H1 (cell line): ENCODE data around the gene LAMB1. TPM values are rescaled to one million over a fixed set of nuclear protein-coding genes. Genes with fewer than 3 reads are reported as not detected.

ENCODE experiments used
- CTCF ChIA-PET: fragments of 300-600 bp; sonication (Branson Sonifier 250); formaldehyde crosslinking; loops from one replicate; lab custom pipeline; 2021; ENCODE audit not compliant: partially characterized antibody; lab: Charles Lee
- POLR2A ChIA-PET: fragments of 300-600 bp; sonication (Branson Sonifier 250); formaldehyde crosslinking; loops from one replicate; lab custom pipeline; 2021; ENCODE audit warnings: inconsistent platforms; ENCODE audit not compliant: partially characterized antibody; lab: Charles Lee
- DNase-seq, 2 experiments: peaks; one replicate each; pipeline versions ENCODE4 v3.0.0 to v3.0.0-alpha.2; 2010 to 2022; ENCODE audit warnings: low spot score in 2 of 2, low read depth in 1 of 2, mixed read lengths in 1 of 2
- FAIRE-seq: peaks from 2 replicates; lab custom pipeline; 2011; peaks lifted over from hg19 to GRCh38; lab: Jason Lieb, UNC
- H2AFZ ChIP-seq: 2 replicates; pipeline ENCODE4 v1.8.1; 2012; ENCODE audit warnings: low read length, inconsistent platforms
- H2AK5ac ChIP-seq: 2 replicates; pipeline ENCODE4 v1.6.1; 2013; ENCODE audit warnings: low read depth, low read length
- H2BK120ac ChIP-seq: replicated peaks from 2 replicates; pipeline ENCODE3; 2013; ENCODE audit warnings: low read depth, low read length, inconsistent platforms
- H2BK12ac ChIP-seq: 2 replicates; pipeline ENCODE4 v1.6.1; 2013; ENCODE audit warnings: low read depth, low read length
- H2BK15ac ChIP-seq: 2 replicates; pipeline ENCODE4 v1.6.1; 2013; ENCODE audit warnings: low read length
- H2BK20ac ChIP-seq: 2 replicates; pipeline ENCODE4 v1.6.1; 2013; ENCODE audit warnings: low read length
- H2BK5ac ChIP-seq: 2 replicates; pipeline ENCODE4 v1.6.1; 2013; ENCODE audit warnings: low read depth, low read length
- H3K14ac ChIP-seq: 2 replicates; pipeline ENCODE4 v1.6.1; 2013; ENCODE audit warnings: inconsistent platforms; ENCODE audit not compliant: insufficient read length
- H3K18ac ChIP-seq: 2 replicates; pipeline ENCODE4 v1.6.1; 2013; ENCODE audit warnings: low read length; ENCODE audit errors: extremely low read depth
- H3K23ac ChIP-seq: 2 replicates; pipeline ENCODE4 v1.6.1; 2013; ENCODE audit warnings: inconsistent platforms; ENCODE audit not compliant: insufficient read length
- H3K23me2 ChIP-seq: 2 replicates; pipeline ENCODE4 v1.6.1; 2013; ENCODE audit warnings: low read depth, low read length
- H3K27ac ChIP-seq: 2 replicates; pipeline ENCODE4 v1.6.1; 2011; ENCODE audit warnings: low read depth, low read length, inconsistent platforms
- H3K27me3 ChIP-seq, 4 experiments: replicated peaks in 1 of 4; 1 replicate in 1 of 4; 2 replicates in 3 of 4; pipeline versions ENCODE4 v1.6.1 to v1.8.1; 2011 to 2013; ENCODE audit warnings: low read length in 3 of 4, mild to moderate bottlenecking in 3 of 4, inconsistent platforms in 2 of 4, mixed read lengths in 2 of 4, moderate library complexity in 1 of 4; ENCODE audit not compliant: control insufficient read depth in 3 of 4, insufficient read depth in 3 of 4; ENCODE audit errors: extremely low read depth in 1 of 4
- H3K36me3 ChIP-seq, 4 experiments: 2 replicates each; pipeline versions ENCODE4 v1.6.1 to v1.8.1; 2011 to 2013; ENCODE audit warnings: mild to moderate bottlenecking in 4 of 4, low read length in 3 of 4, moderate library complexity in 2 of 4, control low read depth in 1 of 4, inconsistent platforms in 1 of 4; ENCODE audit not compliant: insufficient read depth in 4 of 4, control insufficient read depth in 2 of 4
- H3K4ac ChIP-seq: replicated peaks from 2 replicates; pipeline ENCODE3; 2013; ENCODE audit warnings: low read length, low read depth, mixed read lengths, inconsistent platforms; ENCODE audit not compliant: insufficient read length
- H3K4me1 ChIP-seq, 4 experiments: replicated peaks in 1 of 4; 1 replicate in 1 of 4; 2 replicates in 3 of 4; pipeline versions ENCODE4 v1.6.1 to v1.8.1; 2011 to 2013; ENCODE audit warnings: low read length in 3 of 4, inconsistent platforms in 2 of 4, mixed read lengths in 1 of 4; ENCODE audit not compliant: insufficient read depth in 4 of 4, control insufficient read depth in 3 of 4
- H3K4me2 ChIP-seq, 2 experiments: 2 replicates each; pipeline versions ENCODE4 v1.6.1 to v1.8.1; 2011 to 2013; ENCODE audit warnings: low read depth in 2 of 2, low read length in 2 of 2, control low read depth in 1 of 2, inconsistent platforms in 1 of 2, mild to moderate bottlenecking in 1 of 2; ENCODE audit not compliant: insufficient read depth in 1 of 2
- H3K4me3 ChIP-seq, 4 experiments: fragments of 200-600, 300-600 bp in 1 of 4; sonication (generic), shearing (Covaris generic), sonication (Bioruptor Twin) in 1 of 4; 2 replicates each; pipeline versions ENCODE4 v1.5.1 to v1.8.1; 2011 to 2016; ENCODE audit warnings: low read length in 4 of 4, low read depth in 3 of 4, control low read depth in 2 of 4, inconsistent platforms in 2 of 4, mild to moderate bottlenecking in 2 of 4, mixed read lengths in 1 of 4, moderate library complexity in 1 of 4; ENCODE audit not compliant: insufficient read depth in 2 of 4; ENCODE audit errors: extremely low read depth in 1 of 4
- H3K56ac ChIP-seq: replicated peaks from 2 replicates; pipeline ENCODE3; 2013; ENCODE audit warnings: low read depth, mild to moderate bottlenecking, mixed read lengths, low read length, inconsistent platforms; ENCODE audit not compliant: insufficient read length
- H3K79me1 ChIP-seq: 2 replicates; pipeline ENCODE4 v1.6.1; 2013; ENCODE audit warnings: low read depth, low read length, control low read depth
- H3K79me2 ChIP-seq, 2 experiments: 2 replicates each; pipeline versions ENCODE4 v1.6.1 to v1.8.1; 2012 to 2013; ENCODE audit warnings: low read length in 2 of 2, mild to moderate bottlenecking in 2 of 2, inconsistent platforms in 1 of 2; ENCODE audit not compliant: insufficient read depth in 2 of 2, control insufficient read depth in 1 of 2
- H3K9ac ChIP-seq, 4 experiments: replicated peaks in 1 of 4; 1 replicate in 1 of 4; 2 replicates in 3 of 4; pipeline versions ENCODE4 v1.6.1 to v1.8.1; 2011 to 2013; ENCODE audit warnings: low read depth in 3 of 4, low read length in 3 of 4, control low read depth in 2 of 4, mild to moderate bottlenecking in 2 of 4, moderate library complexity in 2 of 4, inconsistent platforms in 1 of 4; ENCODE audit errors: extremely low read depth in 1 of 4
- H3K9me3 ChIP-seq, 2 experiments: 2 replicates each; pipeline versions ENCODE4 v1.6.1 to v1.8.1; 2012 to 2013; ENCODE audit warnings: mild to moderate bottlenecking in 2 of 2, moderate library complexity in 2 of 2, control low read depth in 1 of 2, inconsistent platforms in 1 of 2, low read depth in 1 of 2, low read length in 1 of 2, mixed read lengths in 1 of 2; ENCODE audit not compliant: insufficient read depth in 2 of 2
- H4K20me1 ChIP-seq, 2 experiments: replicated peaks in 1 of 2; 2 replicates each; pipeline versions ENCODE3 to v1.8.1; 2011 to 2013; ENCODE audit warnings: inconsistent platforms in 2 of 2, low read length in 2 of 2, mild to moderate bottlenecking in 1 of 2; ENCODE audit not compliant: insufficient read depth in 2 of 2, control insufficient read depth in 1 of 2
- H4K5ac ChIP-seq: 2 replicates; pipeline ENCODE4 v1.6.1; 2013; ENCODE audit warnings: low read length, low read depth, mixed read lengths, inconsistent platforms; ENCODE audit not compliant: insufficient read length
- H4K8ac ChIP-seq: 2 replicates; pipeline ENCODE4 v1.8.0; 2013; ENCODE audit warnings: mild to moderate bottlenecking, moderate library complexity, low read length, inconsistent platforms; ENCODE audit not compliant: insufficient read depth; ENCODE audit errors: extremely low read depth
- H4K91ac ChIP-seq: replicated peaks from 2 replicates; pipeline ENCODE3; 2013; ENCODE audit warnings: low read length, mixed read lengths, inconsistent platforms; ENCODE audit not compliant: insufficient read length
- KDM4A ChIP-seq: IDR thresholded peaks from one replicate; pipeline ENCODE4 v1.7.1; 2012; ENCODE audit warnings: low read depth, mild to moderate bottlenecking, moderate library complexity, low read length, inconsistent platforms; ENCODE audit not compliant: severe bottlenecking
- SP4 ChIP-seq: IDR thresholded peaks from 2 replicates; pipeline ENCODE4 v1.6.1; 2012; ENCODE audit warnings: low read length, inconsistent platforms
- TAF7 ChIP-seq: optimal IDR thresholded peaks from 2 replicates; pipeline ENCODE3; 2011; ENCODE audit warnings: low read depth, mild to moderate bottlenecking, inconsistent platforms, low read length, moderate library complexity, borderline replicate concordance
- WGBS, 2 experiments: shearing (Covaris generic) in 1 of 2; methylation state at CpG; one replicate each; pipeline versions ENCODE4 v1.1.6 to v1.1.7; 2013 to 2015; ENCODE audit warnings: low lambda C conversion rate in 2 of 2, mixed read lengths in 2 of 2, inconsistent platforms in 1 of 2, low coverage in 1 of 2, missing lambda C conversion rate in 1 of 2; ENCODE audit not compliant: insufficient replicate concordance in 2 of 2, insufficient coverage in 1 of 2, insufficient read length in 1 of 2; ENCODE audit errors: extremely low coverage in 1 of 2, missing lambda C conversion rate in 1 of 2; 5-methylcytosine and 5-hydroxymethylcytosine counted together
- polyA plus RNA-seq, 7 experiments: library from polyadenylated mRNA; depleted of rRNA in 3 of 7; stranded (reverse) in 5 of 7; unstranded in 2 of 7; fragments of >200 nt in 5 of 7; fragments of 200-250 nt in 2 of 7; gene quantifications; 1 replicate in 5 of 7; 2 replicates in 1 of 7; 4 replicates in 1 of 7; pipeline versions ENCODE4 v1.2.1 to v1.2.3, GENCODE V29; 2011 to 2013; ENCODE audit warnings: missing spikeins in 2 of 7, mixed read lengths in 2 of 7
- total RNA-seq: library from RNA; stranded (reverse); fragmentation: NEBNext Ultra II Directional; extraction: Animal tissue kit (Norgen Biotek cat#: 25700); gene quantifications from 2 replicates; pipeline ENCODE4 v1.2.1, GENCODE V29; 2021
- TF ChIP-seq, protein P1 (sequence below): IDR thresholded peaks from 2 replicates; pipeline ENCODE4 v1.6.1; 2012; ENCODE audit warnings: inconsistent platforms

The LAMB1 gene
- total and polyA plus RNA-seq, 2 of the 8 experiments (the other 6 are each of a cell fraction or from before 2014, with no cell fraction given): 31.9 to 38.5 TPM

- H4K91ac ChIP-seq: no peak overlapping the region
- peaks cover 0 to 25% (median 9%) of the 10 kb centered on the region in 4 experiments; a peak in 5 of 8 replicates for H3K36me3 ChIP-seq
- H3K27ac ChIP-seq: no peak overlapping the region
- H3K9ac ChIP-seq: peak overlapping the region; percentile 52 to 90 (median 88)
- peaks cover 0 to 6% (median 3%) of the 10 kb centered on the region in 4 experiments; a peak in 1 of 7 replicates for H3K4me1 ChIP-seq
- no peak overlapping the region for H2BK12ac ChIP-seq
- DNase-seq (no peak), FAIRE-seq (no peak)
- no peak overlapping the region for H2AK5ac ChIP-seq
- no peak overlapping the region for H4K5ac ChIP-seq
- no peak overlapping the region for H2BK15ac ChIP-seq
- CTCF ChIA-PET: interaction anchor here (0.6 to 1.9 kb wide), 6 partner anchors 8 to 254 kb away, joined by 3 to 8 read pairs (median 3); no protein-coding TSS in a partner anchor
- H2BK120ac ChIP-seq: no peak overlapping the region
- no peak overlapping the region for H3K23ac ChIP-seq
- peaks cover 0 to 3% of the 10 kb centered on the region in 2 experiments; a peak in 1 of 4 replicates for H3K9me3 ChIP-seq
- no peak overlapping the region for H2AFZ ChIP-seq
- H2BK20ac ChIP-seq: no peak overlapping the region
- peaks cover 0 to 1% (median 0%) of the 10 kb centered on the region in 4 experiments; a peak in 1 of 7 replicates for H3K27me3 ChIP-seq
- no peak overlapping the region for H3K14ac ChIP-seq
- no peak overlapping the region for H2BK5ac ChIP-seq
- peak overlapping the region; percentile 70 to 97 for H3K4me2 ChIP-seq
- H3K56ac ChIP-seq: no peak overlapping the region
- H4K20me1 ChIP-seq: peaks cover 1 to 5% of the 10 kb centered on the region in 2 experiments
- peaks cover 2 to 51% of the 10 kb centered on the region in 2 experiments; a peak in 3 of 4 replicates for H3K79me2 ChIP-seq
- H3K23me2 ChIP-seq: peaks cover 5% of the 10 kb centered on the region; the same call in 1 of the 2 replicates
- peak overlapping the region; percentile 67 to 88 (median 75) for H3K4me3 ChIP-seq
- H3K79me1 ChIP-seq: peaks cover 4% of the 10 kb centered on the region; the same call in 1 of the 2 replicates
- peak overlapping the region; percentile 54; the same call in 1 of the 2 replicates for H4K8ac ChIP-seq
- TF ChIP-seq, protein P1, sequence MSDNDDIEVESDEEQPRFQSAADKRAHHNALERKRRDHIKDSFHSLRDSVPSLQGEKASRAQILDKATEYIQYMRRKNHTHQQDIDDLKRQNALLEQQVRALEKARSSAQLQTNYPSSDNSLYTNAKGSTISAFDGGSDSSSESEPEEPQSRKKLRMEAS: no peak
- TF ChIP-seq KDM4A (no peak), TAF7 (no peak), SP4 (no peak)
- WGBS, 2 experiments: 78% methylated on average over 9 of the region's 9 CpGs; no CpG with 5 or more reads in 1 of the 2 experiments
- POLR2A ChIA-PET: interaction anchor here (0.6 to 1.6 kb wide), 3 partner anchors 11 to 600 kb away, joined by 3 to 5 read pairs (median 3); no protein-coding TSS in a partner anchor
- H3K18ac ChIP-seq: no peak overlapping the region
- no peak overlapping the region for H3K4ac ChIP-seq
Observed at GRCh38 chr7:107891636-107892366, 111.2 kb downstream of the LAMB1 start.
